Panc1 (cell line): ENCODE results near the gene SV2C. TPM values are rescaled to one million over a fixed set of nuclear protein-coding genes. Genes with fewer than 3 reads are reported as not detected.

ENCODE experiments used
- ATAC-seq: fragments of 200-7000 bp; cut with Tn5 transposase; 2 replicates; pipeline ENCODE4 v1.9.1; 2020; ENCODE audit warnings: mild to moderate bottlenecking, moderate library complexity
- BruUV-seq: library from RNA; stranded (reverse); fragments of 400-500 nt; replicated peaks from 2 replicates; lab custom pipeline; 2021; lab: Mats Ljungman, UMichigan
- CTCF ChIA-PET: fragments of 300-600 bp; sonication (Branson Sonifier 250); formaldehyde crosslinking; loops from one replicate; lab custom pipeline; 2022; ENCODE audit warnings: antibody characterized with exemption; lab: Charles Lee
- POLR2A ChIA-PET: fragments of 300-600 bp; sonication (Branson Sonifier 250); formaldehyde crosslinking; loops from one replicate; lab custom pipeline; 2022; ENCODE audit warnings: antibody characterized with exemption; lab: Charles Lee
- DNase-seq: peaks from one replicate; pipeline ENCODE4 v3.0.0-alpha.2; 2010; ENCODE audit warnings: low read depth, low spot score
- H3K27ac ChIP-seq: 2 replicates; pipeline ENCODE4 v1.5.1; 2011; ENCODE audit warnings: mild to moderate bottlenecking, low read length, inconsistent platforms
- H3K27me3 ChIP-seq: fragments of 200-500 bp; sonication (Bioruptor generic); 2 replicates; pipeline ENCODE4 v1.6.0; 2014; ENCODE audit warnings: low read length, inconsistent platforms; ENCODE audit not compliant: control insufficient read depth, insufficient read depth
- H3K36me3 ChIP-seq: fragments of 200-500 bp; sonication (Bioruptor generic); 2 replicates; pipeline ENCODE4 v1.5.1; 2014; ENCODE audit warnings: inconsistent platforms, mild to moderate bottlenecking, low read length, moderate library complexity; ENCODE audit not compliant: control insufficient read depth, insufficient read depth
- H3K4me1 ChIP-seq: 2 replicates; pipeline ENCODE4 v1.5.1; 2011; ENCODE audit warnings: inconsistent platforms, mild to moderate bottlenecking, low read length, moderate library complexity; ENCODE audit not compliant: control insufficient read depth, insufficient read depth
- H3K4me3 ChIP-seq, 2 experiments: 2 replicates each; pipeline ENCODE4 v1.5.1; 2011 to 2012; ENCODE audit warnings: low read depth in 2 of 2, low read length in 2 of 2, mild to moderate bottlenecking in 2 of 2, inconsistent platforms in 1 of 2, moderate library complexity in 1 of 2
- H3K9me3 ChIP-seq: fragments of 200-500 bp; sonication (Bioruptor generic); 2 replicates; pipeline ENCODE4 v1.5.1; 2014; ENCODE audit warnings: low read depth, mild to moderate bottlenecking, inconsistent platforms, low read length, moderate library complexity; ENCODE audit not compliant: control insufficient read depth, insufficient read depth
- CTCF ChIP-seq: fragments of 450-650 bp; IDR thresholded peaks from 2 replicates; pipeline ENCODE4 v1.5.1; 2017; ENCODE audit warnings: mild to moderate bottlenecking
- POLR2AphosphoS5 ChIP-seq: IDR thresholded peaks from 2 replicates; pipeline ENCODE4 v1.6.1; 2012; ENCODE audit warnings: mild to moderate bottlenecking, low read depth, low read length, moderate library complexity
- REST ChIP-seq, 2 experiments: IDR thresholded peaks; 2 replicates each; pipeline ENCODE4 v1.6.1; 2011 to 2012; ENCODE audit warnings: low read depth in 2 of 2, control low read depth in 1 of 2, low read length in 1 of 2, mild to moderate bottlenecking in 1 of 2, moderate library complexity in 1 of 2; ENCODE audit not compliant: insufficient read depth in 1 of 2
- SIN3A ChIP-seq: IDR thresholded peaks from 2 replicates; pipeline ENCODE4 v1.6.1; 2012; ENCODE audit warnings: low read depth, mild to moderate bottlenecking, low read length, moderate library complexity, borderline replicate concordance; ENCODE audit not compliant: insufficient read depth
- TCF7L2 ChIP-seq: IDR thresholded peaks from 2 replicates; pipeline ENCODE4 v1.6.1; 2011; ENCODE audit warnings: mild to moderate bottlenecking, low read depth, low read length, inconsistent platforms
- in situ Hi-C: cut with HindIII; loops from 2 replicates; pipeline ENCODE4 v1.10.0; 2016; ENCODE audit warnings: low sequenced_read_pairs, low pct_unique_long_range_greater_than_20kb
- intact Hi-C: fragments of 100-400 bp; cut with micrococcal nuclease; formaldehyde crosslinking; loops from one replicate; pipeline ENCODE4 v1.10.0; 2022; ENCODE audit not compliant: unreplicated experiment
- total RNA-seq: library from RNA; stranded (reverse); gene quantifications from one replicate; pipeline ENCODE4 v1.2.1, GENCODE V29; 2021; ENCODE audit not compliant: unreplicated experiment

Gene SV2C
- total RNA-seq, 1 experiment from 2014 or later, result not detected

GRCh38 chr5:76264681-76265080, 181.5 kb downstream of the SV2C start:
- no peaks in the 10 kb centered on the region for H3K4me1 ChIP-seq
- intact Hi-C loops (no loop called here), in situ Hi-C loops (no loop called here)
- peaks cover 10% of the 10 kb centered on the region for H3K27me3 ChIP-seq
- ChIA-PET CTCF (no interaction called here), POLR2A (no interaction called here)
- no peak overlapping the region for H3K4me3 ChIP-seq
- no peaks in the 10 kb centered on the region for H3K9me3 ChIP-seq
- H3K36me3 ChIP-seq, result no peaks in the 10 kb centered on the region
- no TSS peak for BruUV-seq
- H3K27ac ChIP-seq, result no peak overlapping the region
- TF ChIP-seq CTCF (no peak), POLR2AphosphoS5 (no peak), SIN3A (no peak), REST (IDR thresholded peaks at IDR 0.05; ENCODE audit: insufficient read depth in 1 of 2, low read depth in 2 of 2, low read length in 1 of 2) (no peak), TCF7L2 (no peak)
- DNase-seq (no peak), ATAC-seq (no peak)

- peaks cover 12% of the 10 kb centered on the region for H3K27me3 ChIP-seq
- intact Hi-C loops (no loop called here), in situ Hi-C loops (no loop called here)
- no peak for DNase-seq
- no peaks in the 10 kb centered on the region for H3K9me3 ChIP-seq
- TF ChIP-seq TCF7L2 (no peak), POLR2AphosphoS5 (no peak)
- no TSS peak for BruUV-seq
- no peak for ATAC-seq
- H3K36me3 ChIP-seq, result no peaks in the 10 kb centered on the region
- ChIA-PET CTCF (no interaction called here), POLR2A (no interaction called here)
- H3K4me3 ChIP-seq, result no peak overlapping the region
- H3K4me1 ChIP-seq, result no peaks in the 10 kb centered on the region
- no peak overlapping the region for H3K27ac ChIP-seq
Observed at GRCh38 chr5:76269259-76269931, 186.2 kb downstream of the SV2C start.

- Histone ChIP-seq H3K27me3 (peaks cover 12% of the 10 kb centered on the region), H3K36me3 (no peaks in the 10 kb centered on the region), H3K4me1 (no peaks in the 10 kb centered on the region), H3K9me3 (no peaks in the 10 kb centered on the region), H3K27ac (no peak overlapping the region), H3K4me3 (no peak overlapping the region)
- DNase-seq (no peak), ATAC-seq (no peak; the same call in 1 of the 2 replicates)
- ChIA-PET POLR2A (no interaction called here), CTCF (no interaction called here)
- TF ChIP-seq TCF7L2 (no peak), CTCF (no peak)
- BruUV-seq, result no TSS peak
- intact Hi-C loops, result no loop called here
- in situ Hi-C loops, result no loop called here
Observed at GRCh38 chr5:76269932-76270610, 186.9 kb downstream of the SV2C start.
